Measurements from ENCODE around the gene TOMM40. TPM values are rescaled to one million over a fixed set of nuclear protein-coding genes. Genes with fewer than 3 reads are reported as not detected.
"Not testable (repeated sequence)": the region's sequence is repeated elsewhere in the genome, so short reads cannot be mapped to it uniquely, and the experiment has no call there.

The TOMM40 gene
- polyA plus RNA-seq, 6 donors from 2014 or later: 21.3 to 36.2 (median 25.8) TPM

DNA sequence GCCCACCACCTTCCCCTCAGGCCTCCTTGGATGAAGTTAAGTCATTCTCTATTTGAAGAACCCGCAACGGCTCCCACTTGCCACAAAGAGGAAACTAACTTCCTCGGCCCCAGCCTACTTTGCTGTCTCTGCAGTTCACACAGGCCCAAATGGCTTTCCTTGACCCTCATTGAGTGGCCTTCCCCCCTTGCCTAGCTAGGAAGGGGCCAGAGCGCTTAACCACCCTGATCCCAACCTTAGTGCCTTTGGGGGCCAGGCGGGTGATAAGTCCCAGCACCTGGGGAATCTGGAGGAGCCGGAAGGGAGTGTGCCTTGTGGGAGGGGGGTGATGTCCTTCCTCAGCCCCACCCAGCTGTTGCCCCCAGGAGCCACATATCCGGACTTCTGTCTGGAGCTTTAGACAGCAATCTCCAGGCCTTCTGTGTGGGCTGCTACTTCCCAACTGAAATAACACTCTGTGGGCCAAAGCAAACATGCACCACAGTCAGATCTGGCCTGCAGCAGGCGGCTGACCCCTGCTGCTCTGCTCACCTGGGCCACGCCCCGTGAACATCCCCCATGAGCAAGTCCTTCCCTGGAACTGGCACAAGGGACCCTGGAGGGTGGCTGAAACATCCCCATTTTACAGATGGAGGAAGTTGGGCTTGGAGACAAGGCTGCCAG is 34.5 kb upstream of the TOMM40 start:
- Mint-ChIP-seq H3K36me3 (no peaks in the 10 kb centered on the region), H3K9me3 (peaks cover 0 to 3% (median 0%) of the 10 kb centered on the region in 7 donors), H3K27me3 (peaks cover 5 to 22% (median 21%) of the 10 kb centered on the region in 3 donors), H3K4me3 (peak overlapping the region in 1 of 8 donors; percentile 22), H3K27ac (peak overlapping the region in 1 of 6 donors; percentile 39), H3K4me1 (peaks cover 0 to under 1% (median 0%) of the 10 kb centered on the region in 3 donors)
- DNase-seq: no peak
- no peak for ATAC-seq (ENCODE audit: low read depth in 2 of 2)

DNA sequence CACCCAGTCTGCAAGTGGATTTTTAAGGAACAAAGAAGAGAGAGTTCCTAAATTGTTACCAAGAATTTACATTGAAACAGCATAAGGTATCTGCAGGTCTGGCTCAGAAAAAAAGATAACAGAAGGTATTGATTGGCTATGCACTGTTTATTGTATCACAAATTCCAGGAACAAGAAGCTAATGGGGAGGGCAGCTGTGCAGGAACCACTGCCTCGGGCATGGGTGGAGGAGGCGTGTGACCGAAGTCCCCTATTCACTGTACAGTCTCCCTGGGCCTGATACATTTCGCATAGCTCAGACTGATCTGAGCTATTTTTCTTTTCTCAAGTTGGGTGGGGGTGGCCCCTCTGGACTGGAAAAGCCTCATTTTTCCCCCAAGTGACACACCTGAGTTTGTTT is 33.2 kb upstream of the TOMM40 start:
- H3K27ac Mint-ChIP-seq: no peak overlapping the region
- no peak overlapping the region for H3K4me3 Mint-ChIP-seq
- H3K9me3 Mint-ChIP-seq: peaks cover 0 to 6% (median 0%) of the 10 kb centered on the region in 7 donors
- H3K27me3 Mint-ChIP-seq: peaks cover 5 to 13% (median 8%) of the 10 kb centered on the region in 3 donors
- H3K36me3 Mint-ChIP-seq: no peaks in the 10 kb centered on the region
- no peak for ATAC-seq (ENCODE audit: low read depth in 2 of 2)
- no peak for DNase-seq
- no peaks in the 10 kb centered on the region for H3K4me1 Mint-ChIP-seq

- DNase-seq; H3K9me3 Mint-ChIP-seq; H3K36me3 Mint-ChIP-seq; H3K4me3 Mint-ChIP-seq; ATAC-seq (ENCODE audit: low read depth in 2 of 2); H3K4me1 Mint-ChIP-seq: not testable (repeated sequence)
- H3K27me3 Mint-ChIP-seq: peaks cover 0 to 11% (median 0%) of the 10 kb centered on the region in 3 donors
- H3K27ac Mint-ChIP-seq: peak overlapping the region in 1 of 6 donors; percentile 22
These were observed 29.5 kb upstream of the TOMM40 start for GRCh38 chr19:44861576-44861975.

DNA sequence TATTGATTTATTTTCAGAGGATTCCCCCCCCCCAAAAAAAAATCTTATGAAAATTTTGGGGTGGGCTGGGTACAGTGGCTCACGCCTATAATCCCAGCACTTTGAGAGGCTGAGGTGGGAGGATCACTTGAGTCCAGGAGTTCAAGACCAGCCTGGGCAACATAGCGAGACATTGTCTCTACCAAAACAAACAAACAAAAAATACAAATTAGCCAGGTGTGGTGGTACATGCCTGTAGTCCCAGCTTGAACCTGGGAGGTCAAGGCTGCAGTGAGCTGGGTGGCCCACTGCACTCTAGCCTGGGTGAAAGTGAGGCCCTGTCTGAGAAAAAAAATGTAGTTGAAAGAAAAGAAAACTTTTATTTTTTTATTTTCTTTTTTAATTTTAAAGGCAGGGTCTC is 27.1 kb upstream of the TOMM40 start:
- no peaks in the 10 kb centered on the region for H3K36me3 Mint-ChIP-seq
- DNase-seq (no peak), ATAC-seq (ENCODE audit: low read depth in 2 of 2) (no peak)
- H3K27me3 Mint-ChIP-seq: peaks cover 0 to 11% (median 0%) of the 10 kb centered on the region in 3 donors
- H3K4me3 Mint-ChIP-seq: no peak overlapping the region
- H3K27ac Mint-ChIP-seq: no peak overlapping the region
- H3K4me1 Mint-ChIP-seq: no peaks in the 10 kb centered on the region
- H3K9me3 Mint-ChIP-seq: peaks cover 0 to 6% (median 0%) of the 10 kb centered on the region in 7 donors

DNA sequence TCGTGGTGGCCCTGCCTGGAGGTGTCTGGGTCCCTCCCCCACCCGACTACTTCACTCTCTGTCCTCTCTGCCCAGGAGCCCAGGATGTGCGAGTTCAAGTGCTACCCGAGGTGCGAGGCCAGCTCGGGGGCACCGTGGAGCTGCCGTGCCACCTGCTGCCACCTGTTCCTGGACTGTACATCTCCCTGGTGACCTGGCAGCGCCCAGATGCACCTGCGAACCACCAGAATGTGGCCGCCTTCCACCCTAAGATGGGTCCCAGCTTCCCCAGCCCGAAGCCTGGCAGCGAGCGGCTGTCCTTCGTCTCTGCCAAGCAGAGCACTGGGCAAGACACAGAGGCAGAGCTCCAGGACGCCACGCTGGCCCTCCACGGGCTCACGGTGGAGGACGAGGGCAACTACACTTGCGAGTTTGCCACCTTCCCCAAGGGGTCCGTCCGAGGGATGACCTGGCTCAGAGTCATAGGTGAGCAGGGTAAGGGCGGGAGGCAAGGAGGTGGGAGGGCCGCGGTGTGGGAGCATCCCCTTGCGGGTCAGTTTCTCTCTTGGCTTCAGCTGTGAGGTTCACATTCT is 25.8 kb upstream of the TOMM40 start:
- peaks cover 0 to 11% (median 5%) of the 10 kb centered on the region in 3 donors for H3K27me3 Mint-ChIP-seq
- H3K36me3 Mint-ChIP-seq: no peaks in the 10 kb centered on the region
- no peak for DNase-seq
- ATAC-seq (ENCODE audit: low read depth in 2 of 2): no peak
- peaks cover 0 to 6% (median 0%) of the 10 kb centered on the region in 7 donors for H3K9me3 Mint-ChIP-seq
- no peaks in the 10 kb centered on the region for H3K4me1 Mint-ChIP-seq
- peak overlapping the region in 1 of 6 donors; percentile 34 for H3K27ac Mint-ChIP-seq
- no peak overlapping the region for H3K4me3 Mint-ChIP-seq

DNA sequence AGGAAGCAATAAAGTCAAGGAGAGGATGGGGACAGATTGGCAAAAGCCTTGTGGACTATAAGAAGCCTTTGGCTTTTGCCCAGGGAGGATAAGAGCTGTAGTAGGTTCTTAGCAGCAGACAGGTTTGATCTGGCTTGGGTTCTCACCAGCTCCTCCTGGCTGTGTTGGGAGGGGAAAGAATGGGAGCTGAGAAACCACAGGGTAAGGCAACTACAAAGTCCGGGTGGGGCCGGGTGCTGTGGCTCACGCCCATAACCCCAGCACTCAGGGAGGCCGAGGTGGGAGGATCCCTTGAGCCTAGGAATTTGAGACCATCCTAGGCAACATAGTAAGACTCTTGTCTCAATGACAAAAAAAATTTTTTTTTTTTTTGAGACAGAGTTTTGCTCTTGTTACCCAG is 24.4 kb upstream of the TOMM40 start:
- DNase-seq: no peak

GRCh38 chr19:44867578-44867977 is 23.5 kb upstream of the TOMM40 start:
- no peak for ATAC-seq (ENCODE audit: low read depth in 2 of 2)
- no peak for DNase-seq
- Mint-ChIP-seq H3K36me3 (no peaks in the 10 kb centered on the region), H3K9me3 (no peaks in the 10 kb centered on the region), H3K4me3 (peak overlapping the region in 1 of 8 donors; percentile 69), H3K4me1 (no peaks in the 10 kb centered on the region), H3K27ac (peak overlapping the region in 1 of 6 donors; percentile 17), H3K27me3 (peaks cover 0 to 5% (median 5%) of the 10 kb centered on the region in 3 donors)

More for the DNA sequence above, 24.4 kb upstream of the TOMM40 start:
- Mint-ChIP-seq H3K4me3 (no peak overlapping the region), H3K4me1 (no peaks in the 10 kb centered on the region), H3K36me3 (no peaks in the 10 kb centered on the region), H3K27me3 (peaks cover 0 to 7% (median 5%) of the 10 kb centered on the region in 3 donors), H3K9me3 (peaks cover 0 to 5% (median 0%) of the 10 kb centered on the region in 7 donors), H3K27ac (no peak overlapping the region)
- no peak for ATAC-seq (ENCODE audit: low read depth in 2 of 2)

DNA sequence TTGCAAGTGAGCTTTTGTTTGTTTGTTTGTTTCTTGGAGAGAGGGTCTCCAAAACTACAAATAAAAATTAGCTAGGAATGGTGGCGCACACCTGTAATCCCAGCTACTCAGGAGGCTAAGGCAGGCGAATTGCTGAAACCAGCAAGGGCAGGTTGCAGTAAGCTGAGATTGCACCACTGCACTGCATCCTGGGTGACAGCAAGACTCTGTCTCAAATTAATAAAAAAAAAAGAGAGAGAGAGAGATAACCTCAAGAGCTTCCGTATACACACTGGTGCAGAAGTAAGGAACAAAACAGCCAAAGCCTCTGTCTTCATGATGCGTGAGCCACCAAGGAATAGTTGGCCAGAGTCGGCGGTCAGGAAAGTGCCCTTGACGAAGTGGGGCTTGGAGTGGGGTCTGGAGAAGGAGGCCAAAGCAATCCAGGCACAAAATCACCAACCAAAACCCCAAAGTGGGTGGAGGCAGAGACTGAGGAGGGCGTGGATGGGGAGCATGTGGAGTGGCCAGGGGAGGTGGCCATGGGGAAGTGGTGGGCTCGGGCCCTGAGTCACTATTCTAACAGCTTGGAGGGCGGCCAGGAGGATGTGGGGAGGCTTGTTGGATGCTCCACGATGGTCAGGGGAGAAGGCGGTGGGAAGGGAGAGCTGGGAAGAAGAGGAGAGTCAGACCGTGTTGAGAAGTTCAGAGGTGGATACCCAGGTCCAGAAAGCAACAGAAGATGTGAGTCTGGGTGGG is 21.2 kb upstream of the TOMM40 start:
- no peak for DNase-seq
- Mint-ChIP-seq H3K4me1 (no peaks in the 10 kb centered on the region), H3K36me3 (no peaks in the 10 kb centered on the region), H3K27me3 (peaks cover 0 to 5% (median 5%) of the 10 kb centered on the region in 3 donors), H3K4me3 (peak overlapping the region in 1 of 8 donors; percentile 68), H3K27ac (peak overlapping the region in 1 of 6 donors; percentile 60), H3K9me3 (no peaks in the 10 kb centered on the region)
- ATAC-seq (ENCODE audit: low read depth in 2 of 2): no peak

DNA sequence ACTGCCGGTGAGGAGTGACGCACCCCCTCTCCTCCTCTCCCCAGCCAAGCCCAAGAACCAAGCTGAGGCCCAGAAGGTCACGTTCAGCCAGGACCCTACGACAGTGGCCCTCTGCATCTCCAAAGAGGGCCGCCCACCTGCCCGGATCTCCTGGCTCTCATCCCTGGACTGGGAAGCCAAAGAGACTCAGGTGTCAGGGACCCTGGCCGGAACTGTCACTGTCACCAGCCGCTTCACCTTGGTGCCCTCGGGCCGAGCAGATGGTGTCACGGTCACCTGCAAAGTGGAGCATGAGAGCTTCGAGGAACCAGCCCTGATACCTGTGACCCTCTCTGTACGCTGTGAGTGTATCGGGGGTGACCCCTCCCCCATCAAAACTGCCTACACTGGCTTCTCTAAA is 19.2 kb upstream of the TOMM40 start:
- Mint-ChIP-seq H3K4me3 (no peak overlapping the region), H3K4me1 (no peaks in the 10 kb centered on the region), H3K27ac (no peak overlapping the region), H3K36me3 (no peaks in the 10 kb centered on the region), H3K27me3 (peaks cover 0 to 5% (median 0%) of the 10 kb centered on the region in 3 donors), H3K9me3 (no peaks in the 10 kb centered on the region)
- ATAC-seq (ENCODE audit: low read depth in 2 of 2) (no peak), DNase-seq (no peak)

- no peak for DNase-seq
- no peak for ATAC-seq (ENCODE audit: low read depth in 2 of 2)
- Mint-ChIP-seq H3K4me1 (peaks cover 0 to 5% (median 2%) of the 10 kb centered on the region in 3 donors), H3K36me3 (no peaks in the 10 kb centered on the region), H3K27me3 (peaks cover 0 to 5% (median 0%) of the 10 kb centered on the region in 3 donors), H3K27ac (no peak overlapping the region), H3K9me3 (no peaks in the 10 kb centered on the region), H3K4me3 (peak overlapping the region in 1 of 8 donors; percentile 7)
These were observed 18.4 kb upstream of the TOMM40 start for GRCh38 chr19:44872661-44873060.

GRCh38 chr19:44874317-44874716 is 16.7 kb upstream of the TOMM40 start:
- Mint-ChIP-seq H3K27ac (no peak overlapping the region), H3K36me3 (no peaks in the 10 kb centered on the region), H3K27me3 (peaks cover 0 to 5% (median 4%) of the 10 kb centered on the region in 3 donors), H3K4me1 (peaks cover 0 to 5% (median 2%) of the 10 kb centered on the region in 3 donors), H3K4me3 (no peak overlapping the region), H3K9me3 (no peaks in the 10 kb centered on the region)
- no peak for DNase-seq
- ATAC-seq (ENCODE audit: low read depth in 2 of 2): no peak

GRCh38 chr19:44875666-44876451 is 15.2 kb upstream of the TOMM40 start:
- DNase-seq: no peak
- H3K27me3 Mint-ChIP-seq: peaks cover 0 to 10% (median 8%) of the 10 kb centered on the region in 3 donors
- H3K4me3 Mint-ChIP-seq: peak overlapping the region in 2 of 8 donors; percentile 53 to 61
- no peak for ATAC-seq (ENCODE audit: low read depth in 2 of 2)
- peak overlapping the region in 1 of 6 donors; percentile 6 for H3K27ac Mint-ChIP-seq
- H3K4me1 Mint-ChIP-seq: peaks cover 0 to 5% (median 2%) of the 10 kb centered on the region in 3 donors
- no peaks in the 10 kb centered on the region for H3K36me3 Mint-ChIP-seq
- H3K9me3 Mint-ChIP-seq: no peaks in the 10 kb centered on the region

Data from naive B cell (primary cell).